ENCODE data around the gene SELENOI. TPM values are rescaled to one million over a fixed set of nuclear protein-coding genes. Genes with fewer than 3 reads are reported as not detected.
"Not testable (repeated sequence)": the region's sequence is repeated elsewhere in the genome, so short reads cannot be mapped to it uniquely, and the experiment has no call there.

Gene SELENOI
- total RNA-seq, 1 donor from 2014 or later: 14.8 TPM

DNA sequence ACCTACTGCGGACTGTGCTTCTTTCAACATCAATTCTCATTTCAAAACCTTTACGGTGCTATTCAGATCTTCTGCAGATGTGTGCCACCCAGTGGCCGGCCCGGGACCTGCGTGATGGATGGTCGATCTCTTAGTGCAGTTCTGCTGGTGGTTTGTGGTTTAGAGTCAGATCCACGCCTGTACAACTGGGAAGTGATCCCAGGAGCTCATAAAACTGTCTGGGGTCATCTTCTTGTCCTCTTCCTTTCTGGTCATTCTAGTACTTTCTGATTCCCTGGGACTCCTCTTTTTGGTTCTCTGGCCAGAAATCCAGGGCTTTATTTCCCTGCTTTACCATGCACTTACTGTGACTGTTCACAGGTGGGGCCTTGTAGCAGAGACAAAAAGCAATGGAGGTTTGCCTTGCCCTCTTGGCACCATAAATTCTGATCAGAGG, 15.8 kb upstream of the SELENOI start:
- Histone ChIP-seq H3K27me3 (no peaks in the 10 kb centered on the region), H3K9me3 (no peaks in the 10 kb centered on the region), H3K36me3 (no peaks in the 10 kb centered on the region), H3K27ac (no peak overlapping the region), H3K4me1 (peaks cover 4% of the 10 kb centered on the region), H3K4me3 (no peak overlapping the region)
- TF ChIP-seq CTCF (IDR thresholded peaks at IDR 0.05): peak; percentile 90
- intact Hi-C loops (cut with DNase I): no loop called here
- ATAC-seq (peak; percentile 100), DNase-seq (peak; percentile 94)

DNA sequence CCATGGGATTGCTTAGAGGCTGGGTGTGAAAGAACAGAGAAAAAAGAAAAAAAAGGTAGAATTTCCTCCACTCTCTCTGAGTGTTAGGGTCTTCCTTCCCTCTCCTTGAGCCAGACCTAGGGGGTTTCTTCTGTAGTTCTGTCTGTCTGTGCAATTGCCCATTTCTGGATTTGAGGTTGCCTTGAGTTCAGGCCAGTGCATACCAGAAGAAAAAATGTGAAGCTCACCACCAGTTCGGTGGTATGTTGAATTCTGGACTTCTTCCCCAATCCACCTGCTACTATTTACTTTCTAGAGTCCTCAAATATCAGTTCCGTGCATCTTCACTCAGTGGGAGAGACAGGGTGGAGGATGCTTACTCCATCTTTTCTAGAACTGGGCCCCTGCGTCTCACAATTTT, 15.3 kb upstream of the SELENOI start:
- no peak for TF ChIP-seq CTCF (IDR thresholded peaks at IDR 0.05)
- Histone ChIP-seq H3K4me3 (no peak overlapping the region), H3K27me3 (no peaks in the 10 kb centered on the region), H3K36me3 (no peaks in the 10 kb centered on the region), H3K27ac (no peak overlapping the region), H3K9me3 (no peaks in the 10 kb centered on the region), H3K4me1 (peaks cover 4% of the 10 kb centered on the region)
- no peak for DNase-seq
- no peak for ATAC-seq
- intact Hi-C loops (cut with DNase I): no loop called here

DNA sequence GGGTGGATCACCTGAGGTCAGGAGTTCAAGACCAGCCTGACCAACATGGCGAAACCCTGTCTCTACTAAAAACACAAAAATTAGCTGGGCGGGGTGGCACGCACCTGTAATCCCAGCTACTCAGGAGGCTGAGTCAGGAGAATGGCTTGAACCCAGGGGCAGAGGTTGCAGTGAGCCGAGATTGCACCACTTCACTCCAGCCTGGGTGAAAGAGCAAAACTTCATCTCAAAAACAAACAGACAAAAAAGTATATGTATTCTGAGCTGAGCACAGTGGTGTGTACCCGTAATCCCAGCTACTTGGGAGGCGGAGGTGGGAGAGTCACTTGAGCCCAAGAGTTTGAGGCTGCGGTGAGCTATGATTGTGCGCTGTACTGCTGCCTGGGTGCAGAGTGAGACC, 14.6 kb upstream of the SELENOI start:
- H3K27ac ChIP-seq; H3K9me3 ChIP-seq; H3K4me1 ChIP-seq; ATAC-seq; intact Hi-C loops (cut with DNase I); H3K27me3 ChIP-seq; H3K36me3 ChIP-seq; H3K4me3 ChIP-seq; DNase-seq: not testable (repeated sequence)

DNA sequence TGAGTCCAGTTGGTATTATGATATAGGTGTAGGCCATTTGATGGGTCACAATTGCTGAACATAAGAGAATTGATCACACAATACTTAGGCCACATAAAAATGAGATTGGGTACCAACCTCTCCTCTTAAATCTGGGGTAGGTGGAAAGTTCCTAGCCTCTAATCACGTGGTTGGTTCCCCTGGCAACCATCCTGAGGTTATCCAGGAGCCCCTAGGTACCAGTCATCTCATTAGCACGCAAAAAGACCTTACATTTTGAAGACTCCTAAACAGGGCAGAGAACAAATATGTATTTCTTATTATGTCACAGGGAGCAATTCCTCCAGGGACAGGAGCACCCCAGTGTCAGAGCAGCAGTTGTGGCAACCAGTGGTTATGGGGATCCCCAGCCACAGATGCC, 12.7 kb upstream of the SELENOI start:
- Histone ChIP-seq H3K36me3 (no peaks in the 10 kb centered on the region), H3K27ac (no peak overlapping the region), H3K4me3 (no peak overlapping the region), H3K4me1 (peaks cover 4% of the 10 kb centered on the region), H3K9me3 (no peaks in the 10 kb centered on the region), H3K27me3 (no peaks in the 10 kb centered on the region)
- no peak for ATAC-seq
- no peak for DNase-seq
- TF ChIP-seq CTCF (IDR thresholded peaks at IDR 0.05): no peak
- intact Hi-C loops (cut with DNase I): no loop called here

GRCh38 chr2:26335231-26335630, 10.7 kb upstream of the SELENOI start:
- no peak overlapping the region for H3K27ac ChIP-seq
- DNase-seq (no peak), ATAC-seq (no peak)
- no peaks in the 10 kb centered on the region for H3K27me3 ChIP-seq
- peaks cover 2% of the 10 kb centered on the region for H3K4me1 ChIP-seq
- no peak for TF ChIP-seq CTCF (IDR thresholded peaks at IDR 0.05)
- H3K4me3 ChIP-seq: no peak overlapping the region
- no peaks in the 10 kb centered on the region for H3K36me3 ChIP-seq
- intact Hi-C loops (cut with DNase I): no loop called here
- no peaks in the 10 kb centered on the region for H3K9me3 ChIP-seq

GRCh38 chr2:26336719-26337118, 9.2 kb upstream of the SELENOI start:
- intact Hi-C loops (cut with DNase I): no loop called here
- Histone ChIP-seq H3K4me3 (no peak overlapping the region), H3K4me1 (no peaks in the 10 kb centered on the region), H3K9me3 (no peaks in the 10 kb centered on the region), H3K36me3 (no peaks in the 10 kb centered on the region), H3K27me3 (no peaks in the 10 kb centered on the region), H3K27ac (no peak overlapping the region)
- DNase-seq (no peak), ATAC-seq (no peak)
- no peak for TF ChIP-seq CTCF (IDR thresholded peaks at IDR 0.05)
